Tibial nerve (tissue), 4 donors: ENCODE measurements around the gene ADH6.

Experiments used
- CTCF ChIP-seq, 5 experiments: fragments of 200-600 bp in 3 of 5; fragments of 450-650 bp in 2 of 5; sonication (generic) in 3 of 5; IDR thresholded peaks; one replicate each; pipeline ENCODE4 v1.5.1; 2016 to 2019; ENCODE audit warnings: antibody characterized with exemption in 5 of 5, mild to moderate bottlenecking in 3 of 5, moderate library complexity in 2 of 5
- EP300 ChIP-seq, 2 donors: sonication (generic); formaldehyde crosslinking; IDR thresholded peaks; one replicate each; pipeline ENCODE4 v1.6.1; 2017; ENCODE audit warnings: antibody characterized with exemption in 2 of 2, mild to moderate bottlenecking in 1 of 2

GRCh38 chr4:99215521-99215920, 3.5 kb downstream of the ADH6 start:
- no peak for TF ChIP-seq CTCF (IDR thresholded peaks at IDR 0.05)
- TF ChIP-seq EP300 (IDR thresholded peaks at IDR 0.05), result no peak
